GM12878 (cell line): ENCODE data around the gene F7. TPM values are rescaled to one million over a fixed set of nuclear protein-coding genes. Genes with fewer than 3 reads are reported as not detected.

ENCODE experiments used
- ATAC-seq: fragments of 200-7000 bp; cut with Tn5 transposase; 3 replicates; pipeline ENCODE4 v1.9.1; 2020; ENCODE audit warnings: mild to moderate bottlenecking, moderate library complexity
- BruUV-seq: library from RNA; stranded (reverse); fragments of 400-500 nt; replicated peaks from 2 replicates; lab custom pipeline; 2021; lab: Mats Ljungman, UMichigan
- CTCF ChIA-PET: fragments of 300-600 bp; sonication (Branson Sonifier 250); formaldehyde crosslinking; extraction: SDS; loops from one replicate; lab custom pipeline; 2021; ENCODE audit warnings: inconsistent platforms; lab: Yijun Ruan, JAX
- POLR2A ChIA-PET: fragments of 350-600 bp; formaldehyde crosslinking; extraction: SDS; loops from one replicate; lab custom pipeline; 2021; ENCODE audit warnings: inconsistent platforms; lab: Charles Lee
- RAD21 ChIA-PET: fragments of 300-600 bp; sonication (Branson Sonifier 250); formaldehyde crosslinking; loops from one replicate; lab custom pipeline; 2023; ENCODE audit warnings: antibody characterized with exemption; ENCODE audit not compliant: unreplicated experiment; lab: Charles Lee
- SMC1A ChIA-PET: fragments of 300-600 bp; sonication (Branson Sonifier 250); formaldehyde crosslinking; loops from one replicate; lab custom pipeline; 2023; ENCODE audit not compliant: unreplicated experiment, uncharacterized antibody; lab: Charles Lee
- DNase-seq: peaks from one replicate; pipeline ENCODE4 v3.0.0-alpha.2; 2011; ENCODE audit warnings: low read depth, low spot score
- FAIRE-seq: peaks from 3 replicates; lab custom pipeline; 2011; peaks lifted over from hg19 to GRCh38; lab: Jason Lieb, UNC
- H2AFZ ChIP-seq: 2 replicates; pipeline ENCODE4 v1.6.0; 2011; ENCODE audit warnings: low read depth, low read length, control low read depth; ENCODE audit not compliant: control insufficient read depth
- H3K27ac ChIP-seq: 2 replicates; pipeline ENCODE4 v1.5.1; 2011; ENCODE audit warnings: control low read depth; ENCODE audit not compliant: control insufficient read depth, insufficient read depth
- H3K27me3 ChIP-seq, 2 experiments: replicated peaks in 1 of 2; 2 replicates each; pipeline versions ENCODE4 v1.6.0 to v1.6.1; 2011; ENCODE audit warnings: low read length in 1 of 2; ENCODE audit not compliant: control insufficient read depth in 2 of 2, insufficient read depth in 2 of 2
- H3K36me3 ChIP-seq, 2 experiments: 2 replicates each; pipeline ENCODE4 v1.5.1; 2011; ENCODE audit warnings: low read length in 1 of 2; ENCODE audit not compliant: control insufficient read depth in 2 of 2, insufficient read depth in 2 of 2
- H3K4me1 ChIP-seq: 2 replicates; pipeline ENCODE4 v1.6.1; 2011; ENCODE audit warnings: mild to moderate bottlenecking, low read length, moderate library complexity, mixed read lengths; ENCODE audit not compliant: control insufficient read depth, insufficient read depth
- H3K4me2 ChIP-seq: 2 replicates; pipeline ENCODE4 v1.6.0; 2011; ENCODE audit warnings: control low read depth; ENCODE audit not compliant: control insufficient read depth, insufficient read depth
- H3K4me3 ChIP-seq: fragments of 200-600 bp; sonication (generic); 2 replicates; pipeline ENCODE4 v1.5.1; 2016
- H3K79me2 ChIP-seq: 2 replicates; pipeline ENCODE4 v1.6.0; 2011; ENCODE audit warnings: low read length; ENCODE audit not compliant: control insufficient read depth, insufficient read depth
- H3K9ac ChIP-seq: 2 replicates; pipeline ENCODE4 v1.8.0; 2011; ENCODE audit warnings: low read length, control low read depth, mixed read lengths; ENCODE audit not compliant: control insufficient read depth, insufficient read depth
- H3K9me3 ChIP-seq: replicated peaks from 3 replicates; pipeline ENCODE4 v1.5.1; 2011; ENCODE audit warnings: mild to moderate bottlenecking, low read length; ENCODE audit not compliant: control insufficient read depth, insufficient read depth
- H4K20me1 ChIP-seq: 2 replicates; pipeline ENCODE4 v1.6.0; 2011; ENCODE audit not compliant: control insufficient read depth, insufficient read depth
- NBN ChIP-seq: fragments of 450-650 bp; IDR thresholded peaks from 2 replicates; pipeline ENCODE4 v1.6.1; 2016
- NRF1 ChIP-seq: conservative IDR thresholded peaks from 2 replicates; pipeline ENCODE4 v1.6.1; 2011; ENCODE audit warnings: mild to moderate bottlenecking, low read depth, low read length, improper control_type of control experiment
- PKNOX1 ChIP-seq: fragments of 450-650 bp; IDR thresholded peaks from 2 replicates; pipeline ENCODE4 v1.6.1; 2016; ENCODE audit warnings: mild to moderate bottlenecking
- SMARCA5 ChIP-seq: fragments of 450-650 bp; IDR thresholded peaks from 2 replicates; pipeline ENCODE4 v1.6.1; 2017; ENCODE audit warnings: mild to moderate bottlenecking
- SREBF2 ChIP-seq: IDR thresholded peaks from 2 replicates; pipeline ENCODE4 v1.6.1; 2012; ENCODE audit warnings: mild to moderate bottlenecking, low read length
- SRF ChIP-seq, 2 experiments: IDR thresholded peaks; 2 replicates each; pipeline ENCODE4 v1.6.1; 2011; ENCODE audit warnings: low read depth in 2 of 2, low read length in 2 of 2, mild to moderate bottlenecking in 1 of 2, moderate library complexity in 1 of 2
- STAT3 ChIP-seq: IDR thresholded peaks from 2 replicates; pipeline ENCODE4 v1.6.1; 2011; ENCODE audit warnings: low read depth, low read length, improper control_type of control experiment
- TCF7 ChIP-seq: IDR thresholded peaks from 2 replicates; pipeline ENCODE4 v1.6.1; 2014; ENCODE audit warnings: antibody characterized with exemption, borderline replicate concordance
- WGBS: methylation state at CpG from one replicate; pipeline ENCODE4 v1.1.6; 2016; ENCODE audit warnings: low lambda C conversion rate; ENCODE audit not compliant: insufficient replicate concordance, insufficient coverage; ENCODE audit errors: missing lambda C conversion rate; 5-methylcytosine and 5-hydroxymethylcytosine counted together
- in situ Hi-C: fragments of 300-500 bp; cut with MboI; formaldehyde crosslinking; loops from 9 replicates; pipeline ENCODE4 v1.14.3; 2018; ENCODE audit warnings: mixed read lengths
- intact Hi-C: fragments of 100-400 bp; cut with micrococcal nuclease; formaldehyde crosslinking; loops from one replicate; pipeline ENCODE4 v1.14.2; 2022; ENCODE audit not compliant: unreplicated experiment
- polyA plus RNA-seq, 11 experiments: library from polyadenylated mRNA; depleted of rRNA in 4 of 11; unstranded in 6 of 11; stranded (reverse) in 5 of 11; fragments of >200 nt; fragmentation: Nextera tagmentation in 4 of 11; fragmentation: Illumina TruSeq in 1 of 11; extraction: Ambion mirVana in 4 of 11; extraction: Trizol in 1 of 11; gene quantifications; 1 replicate in 1 of 11; 2 replicates in 10 of 11; pipeline versions ENCODE4 v1.2.1 to v1.2.3, GENCODE V29; 2011 to 2016; ENCODE audit warnings: inconsistent platforms in 2 of 11, missing spikeins in 2 of 11, low read depth in 1 of 11
- total RNA-seq, 4 experiments: library from RNA; depleted of rRNA in 3 of 4; stranded (reverse); fragments of >200 nt in 3 of 4; fragmentation: Illumina TruSeq in 1 of 4; extraction: Trizol in 1 of 4; gene quantifications; 2 replicates each; pipeline versions ENCODE4 v1.2.1 to v1.2.3, GENCODE V29; 2013 to 2021

The F7 gene
- total and polyA plus RNA-seq, 10 of the 15 experiments (the other 5 are each of a cell fraction or from before 2014, with no cell fraction given): not detected

GRCh38 chr13:113151745-113152690 is 46.4 kb downstream of the F7 start:
- ChIA-PET CTCF (no interaction called here), RAD21 (no interaction called here), POLR2A (interaction anchor here (0.5 kb wide), 1 partner anchor 205 kb away, joined by 7 read pairs; no protein-coding TSS in a partner anchor), SMC1A (no interaction called here)
- H3K4me3 ChIP-seq: no peak overlapping the region
- H3K36me3 ChIP-seq: no peaks in the 10 kb centered on the region
- peaks cover 8% of the 10 kb centered on the region for H3K4me1 ChIP-seq
- H3K9me3 ChIP-seq: peaks cover 6% of the 10 kb centered on the region; the same call in 1 of the 3 replicates
- H3K4me2 ChIP-seq: peak overlapping the region; percentile 25; the same call in 1 of the 2 replicates
- H3K79me2 ChIP-seq: no peaks in the 10 kb centered on the region
- H2AFZ ChIP-seq: peak overlapping the region; percentile 90; the same call in 1 of the 2 replicates
- H3K27me3 ChIP-seq: peaks cover 0 to 5% of the 10 kb centered on the region in 2 experiments; a peak in 3 of 4 replicates
- DNase-seq: no peak
- in situ Hi-C loops (no loop called here), intact Hi-C loops (loop anchor here (5.0 kb wide), 1 partner anchor 55 kb away; the partner anchor contains the start of genes CUL4A and PCID2)
- FAIRE-seq: no peak
- no TSS peak for BruUV-seq
- no peak overlapping the region; the same call in 1 of the 2 replicates for H3K9ac ChIP-seq
- 41% methylated on average over 28 of the region's 28 CpGs for WGBS
- H4K20me1 ChIP-seq: no peaks in the 10 kb centered on the region
- no peak for TF ChIP-seq NRF1
- TF ChIP-seq STAT3: no peak
- no peak for TF ChIP-seq SREBF2
- TF ChIP-seq SMARCA5: no peak
- no peak for TF ChIP-seq TCF7
- peak; percentile 36; the same call in 2 of the 3 replicates for ATAC-seq
- H3K27ac ChIP-seq: no peak overlapping the region

GRCh38 chr13:113152691-113152983 is 47.0 kb downstream of the F7 start:
- FAIRE-seq (no peak), ATAC-seq (no peak), DNase-seq (no peak)
- ChIA-PET POLR2A (no interaction called here), RAD21 (no interaction called here), CTCF (no interaction called here), SMC1A (no interaction called here)
- Histone ChIP-seq H3K36me3 (no peaks in the 10 kb centered on the region), H3K4me1 (peaks cover 8% of the 10 kb centered on the region), H2AFZ (peak overlapping the region; percentile 90), H3K27me3 (peaks cover 0 to 5% of the 10 kb centered on the region in 2 experiments; a peak in 3 of 4 replicates), H3K4me3 (peak overlapping the region; percentile 46; the same call in 1 of the 2 replicates), H3K9me3 (peaks cover 6% of the 10 kb centered on the region; the same call in 1 of the 3 replicates), H3K27ac (no peak overlapping the region), H3K79me2 (no peaks in the 10 kb centered on the region), H3K4me2 (peak overlapping the region; percentile 78), H3K9ac (no peak overlapping the region), H4K20me1 (no peaks in the 10 kb centered on the region)
- BruUV-seq: no TSS peak
- intact Hi-C loops: loop anchor here (5.0 kb wide), 1 partner anchor 55 kb away; the partner anchor contains the start of genes CUL4A and PCID2
- in situ Hi-C loops: no loop called here
- TF ChIP-seq NBN (0 out of 2 replicates have a peak, but pooled peaks have one; percentile 15), SRF (IDR thresholded peaks at IDR 0.05; ENCODE audit: low read depth in 2 of 2, low read length in 2 of 2) (no peak), PKNOX1 (0 out of 2 replicates have a peak, but pooled peaks have one; percentile 9)
- WGBS: 50% methylated on average over 2 of the region's 2 CpGs
